ENCODE data around the gene CPXM2. TPM values are rescaled to one million over a fixed set of nuclear protein-coding genes. Genes with fewer than 3 reads are reported as not detected.

Gene CPXM2
- total and polyA plus RNA-seq, 9 of the 15 experiments (the other 6 are each of a cell fraction or from before 2014, with no cell fraction given), result not detected

- no peak overlapping the region for H3K27ac ChIP-seq (ENCODE audit: extremely low read depth, low read depth, low read length)
- FAIRE-seq (no peak), ATAC-seq (no peak), DNase-seq (ENCODE audit: extremely low read depth in 1 of 4, low spot score in 3 of 4) (no peak)
- no peaks in the 10 kb centered on the region for H3K9me3 ChIP-seq (replicated peaks; ENCODE audit: control insufficient read depth, insufficient read depth, low read depth, low read length)
- peaks cover 0 to 4% of the 10 kb centered on the region in 2 experiments; a peak in 2 of 5 replicates for H3K27me3 ChIP-seq (ENCODE audit: control insufficient read depth in 2 of 2, insufficient read depth in 2 of 2, low read length in 2 of 2)
- H3K9ac ChIP-seq (ENCODE audit: insufficient read depth in 1 of 2, low read depth in 2 of 2, low read length in 2 of 2), result no peak overlapping the region
- WGBS (ENCODE audit: insufficient coverage, low coverage, missing lambda C conversion rate), result 0% methylated on average over 1 of the region's 1 CpG
- no peak overlapping the region for H3K4me3 ChIP-seq
- no peaks in the 10 kb centered on the region for H4K20me1 ChIP-seq (replicated peaks; ENCODE audit: control insufficient read depth, insufficient read depth, low read length)
- no peaks in the 10 kb centered on the region for H3K9me1 ChIP-seq (ENCODE audit: control insufficient read depth, insufficient read depth, low read length)
- no peaks in the 10 kb centered on the region for H3K36me3 ChIP-seq (ENCODE audit: control insufficient read depth, insufficient read depth, low read length)
- no peaks in the 10 kb centered on the region for H3K79me2 ChIP-seq (ENCODE audit: control insufficient read depth, insufficient read depth, low read length)
- H3K4me2 ChIP-seq (ENCODE audit: insufficient read depth, low read length), result no peak overlapping the region
- no peaks in the 10 kb centered on the region for H3K4me1 ChIP-seq (replicated peaks in 1 of 2; ENCODE audit: control insufficient read depth in 2 of 2, insufficient read depth in 2 of 2, low read length in 2 of 2)
- ChIA-PET CTCF (ENCODE audit: low intra/inter-chr PET ratio) (no interaction called here), POLR2A (no interaction called here)
- no peak overlapping the region for H2AFZ ChIP-seq (ENCODE audit: low read depth, low read length)
- in situ Hi-C loops (cut with MboI) (no loop called here), intact Hi-C loops (cut with micrococcal nuclease) (no loop called here)
- no TSS peak for BruUV-seq (replicated peaks)
- no peak for TF ChIP-seq SMAD4 (CRISPR knock-in tag; conservative IDR thresholded peaks at IDR 0.05)
- TF ChIP-seq DACH1 (IDR thresholded peaks at IDR 0.05; ENCODE audit: partially characterized antibody), result no peak
- no peak for TF ChIP-seq MBD2 (IDR thresholded peaks at IDR 0.05; ENCODE audit: borderline replicate concordance, low read depth)
- TF ChIP-seq MYBL2 (IDR thresholded peaks at IDR 0.05; ENCODE audit: low read depth), result no peak
- no peak for TF ChIP-seq MYBL2 (CRISPR knock-in tag; IDR thresholded peaks at IDR 0.05; ENCODE audit: borderline replicate concordance)
- TF ChIP-seq DDX20 (tag; IDR thresholded peaks at IDR 0.05; ENCODE audit: low read depth), result no peak
- no peak for TF ChIP-seq SIX5 (IDR thresholded peaks at IDR 0.05; ENCODE audit: borderline replicate concordance in 1 of 2, insufficient read depth in 1 of 2, low read depth in 1 of 2, low read length in 2 of 2)
- no peak for TF ChIP-seq ASH1L (IDR thresholded peaks at IDR 0.05; ENCODE audit: borderline replicate concordance, low read depth, partially characterized antibody)
- no peak for TF ChIP-seq KAT8 (IDR thresholded peaks at IDR 0.05; ENCODE audit: low read depth)
- TF ChIP-seq NELFE (IDR thresholded peaks at IDR 0.05; ENCODE audit: insufficient read depth, insufficient read length), result no peak
- TF ChIP-seq, protein P1, sequence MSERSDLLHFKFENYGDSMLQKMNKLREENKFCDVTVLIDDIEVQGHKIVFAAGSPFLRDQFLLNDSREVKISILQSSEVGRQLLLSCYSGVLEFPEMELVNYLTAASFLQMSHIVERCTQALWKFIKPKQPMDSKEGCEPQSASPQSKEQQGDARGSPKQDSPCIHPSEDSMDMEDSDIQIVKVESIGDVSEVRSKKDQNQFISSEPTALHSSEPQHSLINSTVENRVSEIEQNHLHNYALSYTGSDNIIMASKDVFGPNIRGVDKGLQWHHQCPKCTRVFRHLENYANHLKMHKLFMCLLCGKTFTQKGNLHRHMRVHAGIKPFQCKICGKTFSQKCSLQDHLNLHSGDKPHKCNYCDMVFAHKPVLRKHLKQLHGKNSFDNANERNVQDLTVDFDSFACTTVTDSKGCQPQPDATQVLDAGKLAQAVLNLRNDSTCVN (CRISPR knock-in tag; IDR thresholded peaks at IDR 0.05), result no peak
- TF ChIP-seq, protein P2, sequence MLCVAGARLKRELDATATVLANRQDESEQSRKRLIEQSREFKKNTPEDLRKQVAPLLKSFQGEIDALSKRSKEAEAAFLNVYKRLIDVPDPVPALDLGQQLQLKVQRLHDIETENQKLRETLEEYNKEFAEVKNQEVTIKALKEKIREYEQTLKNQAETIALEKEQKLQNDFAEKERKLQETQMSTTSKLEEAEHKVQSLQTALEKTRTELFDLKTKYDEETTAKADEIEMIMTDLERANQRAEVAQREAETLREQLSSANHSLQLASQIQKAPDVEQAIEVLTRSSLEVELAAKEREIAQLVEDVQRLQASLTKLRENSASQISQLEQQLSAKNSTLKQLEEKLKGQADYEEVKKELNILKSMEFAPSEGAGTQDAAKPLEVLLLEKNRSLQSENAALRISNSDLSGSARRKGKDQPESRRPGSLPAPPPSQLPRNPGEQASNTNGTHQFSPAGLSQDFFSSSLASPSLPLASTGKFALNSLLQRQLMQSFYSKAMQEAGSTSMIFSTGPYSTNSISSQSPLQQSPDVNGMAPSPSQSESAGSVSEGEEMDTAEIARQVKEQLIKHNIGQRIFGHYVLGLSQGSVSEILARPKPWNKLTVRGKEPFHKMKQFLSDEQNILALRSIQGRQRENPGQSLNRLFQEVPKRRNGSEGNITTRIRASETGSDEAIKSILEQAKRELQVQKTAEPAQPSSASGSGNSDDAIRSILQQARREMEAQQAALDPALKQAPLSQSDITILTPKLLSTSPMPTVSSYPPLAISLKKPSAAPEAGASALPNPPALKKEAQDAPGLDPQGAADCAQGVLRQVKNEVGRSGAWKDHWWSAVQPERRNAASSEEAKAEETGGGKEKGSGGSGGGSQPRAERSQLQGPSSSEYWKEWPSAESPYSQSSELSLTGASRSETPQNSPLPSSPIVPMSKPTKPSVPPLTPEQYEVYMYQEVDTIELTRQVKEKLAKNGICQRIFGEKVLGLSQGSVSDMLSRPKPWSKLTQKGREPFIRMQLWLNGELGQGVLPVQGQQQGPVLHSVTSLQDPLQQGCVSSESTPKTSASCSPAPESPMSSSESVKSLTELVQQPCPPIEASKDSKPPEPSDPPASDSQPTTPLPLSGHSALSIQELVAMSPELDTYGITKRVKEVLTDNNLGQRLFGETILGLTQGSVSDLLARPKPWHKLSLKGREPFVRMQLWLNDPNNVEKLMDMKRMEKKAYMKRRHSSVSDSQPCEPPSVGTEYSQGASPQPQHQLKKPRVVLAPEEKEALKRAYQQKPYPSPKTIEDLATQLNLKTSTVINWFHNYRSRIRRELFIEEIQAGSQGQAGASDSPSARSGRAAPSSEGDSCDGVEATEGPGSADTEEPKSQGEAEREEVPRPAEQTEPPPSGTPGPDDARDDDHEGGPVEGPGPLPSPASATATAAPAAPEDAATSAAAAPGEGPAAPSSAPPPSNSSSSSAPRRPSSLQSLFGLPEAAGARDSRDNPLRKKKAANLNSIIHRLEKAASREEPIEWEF (CRISPR knock-in tag; IDR thresholded peaks at IDR 0.05), result no peak
- TF ChIP-seq MYC (IDR thresholded peaks at IDR 0.05; ENCODE audit: low read depth, low read length), result no peak
- TF ChIP-seq MYC (CRISPR knock-in tag; IDR thresholded peaks at IDR 0.05; ENCODE audit: borderline replicate concordance, low read depth), result no peak
- TF ChIP-seq HDGF (IDR thresholded peaks at IDR 0.05), result no peak
- no peak for TF ChIP-seq NONO (IDR thresholded peaks at IDR 0.05; ENCODE audit: low read depth in 2 of 2, low read length in 1 of 2)
Measured at GRCh38 chr10:123786896-123787295, 104.7 kb downstream of the CPXM2 start.

Data from K562 (cell line).